Thoracic aorta (tissue), 2 donors: Measurements from ENCODE around the gene RELN. TPM values are rescaled to one million over a fixed set of nuclear protein-coding genes. Genes with fewer than 3 reads are reported as not detected.

Experiments used
- ATAC-seq: fragments of 150-250 bp; one replicate; pipeline ENCODE4 v1.8.0; 2017; ENCODE audit warnings: low read depth; ENCODE audit not compliant: insufficient number of reproducible peaks, low FRiP score
- DNase-seq: peaks from one replicate; pipeline ENCODE4 v3.0.0-alpha.2; 2020; ENCODE audit warnings: low spot score
- H3K27ac ChIP-seq, 2 donors: fragments of 200-600 bp; sonication (generic); 1 replicate in 1 of 2; 2 replicates in 1 of 2; pipeline ENCODE4 v1.5.1; 2016; ENCODE audit warnings: mild to moderate bottlenecking in 2 of 2, moderate library complexity in 2 of 2
- H3K27me3 ChIP-seq: fragments of 200-600 bp; sonication (generic); replicated peaks from 2 replicates; pipeline ENCODE4 v1.6.0; 2016; ENCODE audit warnings: mild to moderate bottlenecking; ENCODE audit not compliant: insufficient read depth
- H3K36me3 ChIP-seq: fragments of 200-600 bp; sonication (generic); one replicate; pipeline ENCODE4 v1.5.1; 2016
- H3K4me1 ChIP-seq, 2 donors: fragments of 200-600 bp; sonication (generic); 1 replicate in 1 of 2; 2 replicates in 1 of 2; pipeline versions ENCODE4 v1.5.1 to v1.6.0; 2016; ENCODE audit warnings: low read depth in 2 of 2, mild to moderate bottlenecking in 1 of 2; ENCODE audit not compliant: control insufficient read depth in 1 of 2
- H3K4me3 ChIP-seq: fragments of 200-600 bp; sonication (generic); 2 replicates; pipeline ENCODE4 v1.5.1; 2016; ENCODE audit warnings: mild to moderate bottlenecking
- H3K9me3 ChIP-seq: fragments of 200-600 bp; sonication (generic); 2 replicates; pipeline ENCODE4 v1.5.1; 2016
- CTCF ChIP-seq: fragments of 200-600 bp; sonication (generic); IDR thresholded peaks from one replicate; pipeline ENCODE4 v1.5.1; 2019; ENCODE audit warnings: antibody characterized with exemption
- total RNA-seq, 2 donors: library from RNA; depleted of rRNA; stranded (reverse); fragments of >200 nt; gene quantifications; one replicate each; pipeline versions ENCODE4 v1.1.0 to v1.2.3, GENCODE V29; 2016

RELN gene
- total RNA-seq, 2 donors from 2014 or later, result 0.49 to 5.1 TPM

GRCh38 chr7:103694304-103694703, 295.2 kb downstream of the RELN start:
- DNase-seq (no peak), ATAC-seq (no peak)
- no peak for TF ChIP-seq CTCF
- no peaks in the 10 kb centered on the region for H3K4me1 ChIP-seq
- no peaks in the 10 kb centered on the region for H3K9me3 ChIP-seq
- H3K4me3 ChIP-seq, result no peak overlapping the region
- H3K27ac ChIP-seq, result no peak overlapping the region
- H3K36me3 ChIP-seq, result no peaks in the 10 kb centered on the region
- H3K27me3 ChIP-seq, result no peaks in the 10 kb centered on the region

GRCh38 chr7:103691291-103691690, 298.2 kb downstream of the RELN start:
- ATAC-seq (no peak), DNase-seq (no peak)
- Histone ChIP-seq H3K9me3 (no peaks in the 10 kb centered on the region), H3K36me3 (no peaks in the 10 kb centered on the region), H3K4me3 (no peak overlapping the region), H3K4me1 (no peaks in the 10 kb centered on the region), H3K27me3 (no peaks in the 10 kb centered on the region), H3K27ac (no peak overlapping the region)
- no peak for TF ChIP-seq CTCF

- ATAC-seq, result no peak
- no peak for TF ChIP-seq CTCF
- Histone ChIP-seq H3K9me3 (no peaks in the 10 kb centered on the region), H3K36me3 (no peaks in the 10 kb centered on the region), H3K27me3 (no peaks in the 10 kb centered on the region), H3K4me3 (no peak overlapping the region), H3K27ac (no peak overlapping the region), H3K4me1 (no peaks in the 10 kb centered on the region)
- no peak for DNase-seq
Measured at GRCh38 chr7:103690242-103690974, 299.1 kb downstream of the RELN start.

GRCh38 chr7:103689255-103689654, 300.2 kb downstream of the RELN start:
- no peak for TF ChIP-seq CTCF
- H3K4me1 ChIP-seq, result no peaks in the 10 kb centered on the region
- ATAC-seq (no peak), DNase-seq (no peak)
- no peak overlapping the region for H3K27ac ChIP-seq
- H3K36me3 ChIP-seq, result no peaks in the 10 kb centered on the region
- no peaks in the 10 kb centered on the region for H3K27me3 ChIP-seq
- H3K9me3 ChIP-seq, result no peaks in the 10 kb centered on the region
- H3K4me3 ChIP-seq, result no peak overlapping the region

GRCh38 chr7:103687951-103688350, 301.5 kb downstream of the RELN start:
- Histone ChIP-seq H3K27ac (no peak overlapping the region), H3K36me3 (no peaks in the 10 kb centered on the region), H3K4me1 (no peaks in the 10 kb centered on the region), H3K27me3 (no peaks in the 10 kb centered on the region), H3K4me3 (no peak overlapping the region), H3K9me3 (no peaks in the 10 kb centered on the region)
- TF ChIP-seq CTCF, result no peak
- ATAC-seq (no peak), DNase-seq (no peak)
